ENCODE data around the gene GPR157. TPM values are rescaled to one million over a fixed set of nuclear protein-coding genes. Genes with fewer than 3 reads are reported as not detected.

GPR157 gene
- total and polyA plus RNA-seq, 2 of the 13 experiments (the other 11 are each of a cell fraction or from before 2014, with no cell fraction given), result 10.1 to 19.2 TPM

DNA sequence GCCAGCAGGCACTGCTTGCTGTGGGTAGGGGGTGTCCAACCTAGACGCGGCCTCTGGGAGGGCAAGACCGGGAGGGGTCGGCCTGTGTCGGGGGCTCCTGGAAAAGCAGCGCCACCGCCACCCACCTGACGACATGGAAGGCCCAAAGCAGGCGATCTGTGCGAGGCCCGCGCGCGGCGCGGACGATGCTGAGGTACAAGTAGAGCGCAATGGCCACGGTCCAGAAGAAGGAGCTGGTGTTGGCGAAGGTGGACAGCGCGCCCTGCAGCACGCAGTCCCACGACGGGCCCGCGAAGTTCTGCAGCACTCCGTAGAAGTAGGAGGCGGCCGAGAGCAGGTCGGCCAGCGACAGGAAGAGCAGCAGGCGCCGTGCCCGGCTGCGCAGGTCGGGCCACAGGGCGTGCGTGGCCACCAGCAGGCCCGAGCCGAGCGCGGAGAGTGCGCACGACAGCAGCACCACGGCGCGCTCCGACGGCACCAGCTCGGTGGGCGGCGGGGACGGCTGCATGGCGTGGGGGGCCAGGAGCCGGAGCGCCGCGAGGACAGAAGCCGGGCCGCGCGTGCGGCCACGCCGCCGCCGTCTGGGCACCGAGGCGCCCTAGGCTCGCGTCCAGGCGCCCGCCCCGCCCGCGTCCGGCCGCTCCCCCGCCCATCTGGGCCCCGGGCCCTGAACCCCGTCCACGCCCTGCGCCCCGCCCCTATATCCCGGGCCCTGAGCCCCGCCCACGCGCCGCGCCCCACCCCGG lies at the start of gene GPR157 (continued):
- TF ChIP-seq, protein P1, sequence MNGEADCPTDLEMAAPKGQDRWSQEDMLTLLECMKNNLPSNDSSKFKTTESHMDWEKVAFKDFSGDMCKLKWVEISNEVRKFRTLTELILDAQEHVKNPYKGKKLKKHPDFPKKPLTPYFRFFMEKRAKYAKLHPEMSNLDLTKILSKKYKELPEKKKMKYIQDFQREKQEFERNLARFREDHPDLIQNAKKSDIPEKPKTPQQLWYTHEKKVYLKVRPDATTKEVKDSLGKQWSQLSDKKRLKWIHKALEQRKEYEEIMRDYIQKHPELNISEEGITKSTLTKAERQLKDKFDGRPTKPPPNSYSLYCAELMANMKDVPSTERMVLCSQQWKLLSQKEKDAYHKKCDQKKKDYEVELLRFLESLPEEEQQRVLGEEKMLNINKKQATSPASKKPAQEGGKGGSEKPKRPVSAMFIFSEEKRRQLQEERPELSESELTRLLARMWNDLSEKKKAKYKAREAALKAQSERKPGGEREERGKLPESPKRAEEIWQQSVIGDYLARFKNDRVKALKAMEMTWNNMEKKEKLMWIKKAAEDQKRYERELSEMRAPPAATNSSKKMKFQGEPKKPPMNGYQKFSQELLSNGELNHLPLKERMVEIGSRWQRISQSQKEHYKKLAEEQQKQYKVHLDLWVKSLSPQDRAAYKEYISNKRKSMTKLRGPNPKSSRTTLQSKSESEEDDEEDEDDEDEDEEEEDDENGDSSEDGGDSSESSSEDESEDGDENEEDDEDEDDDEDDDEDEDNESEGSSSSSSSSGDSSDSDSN (CRISPR knock-in tag; IDR thresholded peaks at IDR 0.05), result peak; percentile 89
- TF ChIP-seq, protein P2, sequence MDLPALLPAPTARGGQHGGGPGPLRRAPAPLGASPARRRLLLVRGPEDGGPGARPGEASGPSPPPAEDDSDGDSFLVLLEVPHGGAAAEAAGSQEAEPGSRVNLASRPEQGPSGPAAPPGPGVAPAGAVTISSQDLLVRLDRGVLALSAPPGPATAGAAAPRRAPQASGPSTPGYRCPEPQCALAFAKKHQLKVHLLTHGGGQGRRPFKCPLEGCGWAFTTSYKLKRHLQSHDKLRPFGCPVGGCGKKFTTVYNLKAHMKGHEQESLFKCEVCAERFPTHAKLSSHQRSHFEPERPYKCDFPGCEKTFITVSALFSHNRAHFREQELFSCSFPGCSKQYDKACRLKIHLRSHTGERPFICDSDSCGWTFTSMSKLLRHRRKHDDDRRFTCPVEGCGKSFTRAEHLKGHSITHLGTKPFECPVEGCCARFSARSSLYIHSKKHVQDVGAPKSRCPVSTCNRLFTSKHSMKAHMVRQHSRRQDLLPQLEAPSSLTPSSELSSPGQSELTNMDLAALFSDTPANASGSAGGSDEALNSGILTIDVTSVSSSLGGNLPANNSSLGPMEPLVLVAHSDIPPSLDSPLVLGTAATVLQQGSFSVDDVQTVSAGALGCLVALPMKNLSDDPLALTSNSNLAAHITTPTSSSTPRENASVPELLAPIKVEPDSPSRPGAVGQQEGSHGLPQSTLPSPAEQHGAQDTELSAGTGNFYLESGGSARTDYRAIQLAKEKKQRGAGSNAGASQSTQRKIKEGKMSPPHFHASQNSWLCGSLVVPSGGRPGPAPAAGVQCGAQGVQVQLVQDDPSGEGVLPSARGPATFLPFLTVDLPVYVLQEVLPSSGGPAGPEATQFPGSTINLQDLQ (CRISPR knock-in tag; IDR thresholded peaks at IDR 0.05), result no peak; the same call in 1 of the 2 replicates
- TF ChIP-seq NR1H2 (CRISPR knock-in tag; IDR thresholded peaks at IDR 0.05; ENCODE audit: borderline replicate concordance, low read depth) (no peak), GATAD2A (CRISPR knock-in tag; IDR thresholded peaks at IDR 0.05) (no peak), ZNF672 (CRISPR knock-in tag; IDR thresholded peaks at IDR 0.05) (no peak), ZFY (CRISPR knock-in tag; IDR thresholded peaks at IDR 0.05) (peak; percentile 93), ZNF883 (CRISPR knock-in tag; IDR thresholded peaks at IDR 0.05; ENCODE audit: not compliant biosample characterization) (peak; percentile 89)
- TF ChIP-seq, protein P3, sequence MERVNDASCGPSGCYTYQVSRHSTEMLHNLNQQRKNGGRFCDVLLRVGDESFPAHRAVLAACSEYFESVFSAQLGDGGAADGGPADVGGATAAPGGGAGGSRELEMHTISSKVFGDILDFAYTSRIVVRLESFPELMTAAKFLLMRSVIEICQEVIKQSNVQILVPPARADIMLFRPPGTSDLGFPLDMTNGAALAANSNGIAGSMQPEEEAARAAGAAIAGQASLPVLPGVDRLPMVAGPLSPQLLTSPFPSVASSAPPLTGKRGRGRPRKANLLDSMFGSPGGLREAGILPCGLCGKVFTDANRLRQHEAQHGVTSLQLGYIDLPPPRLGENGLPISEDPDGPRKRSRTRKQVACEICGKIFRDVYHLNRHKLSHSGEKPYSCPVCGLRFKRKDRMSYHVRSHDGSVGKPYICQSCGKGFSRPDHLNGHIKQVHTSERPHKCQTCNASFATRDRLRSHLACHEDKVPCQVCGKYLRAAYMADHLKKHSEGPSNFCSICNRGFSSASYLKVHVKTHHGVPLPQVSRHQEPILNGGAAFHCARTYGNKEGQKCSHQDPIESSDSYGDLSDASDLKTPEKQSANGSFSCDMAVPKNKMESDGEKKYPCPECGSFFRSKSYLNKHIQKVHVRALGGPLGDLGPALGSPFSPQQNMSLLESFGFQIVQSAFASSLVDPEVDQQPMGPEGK (CRISPR knock-in tag; IDR thresholded peaks at IDR 0.05), result peak; percentile 29
- TF ChIP-seq, protein P4, sequence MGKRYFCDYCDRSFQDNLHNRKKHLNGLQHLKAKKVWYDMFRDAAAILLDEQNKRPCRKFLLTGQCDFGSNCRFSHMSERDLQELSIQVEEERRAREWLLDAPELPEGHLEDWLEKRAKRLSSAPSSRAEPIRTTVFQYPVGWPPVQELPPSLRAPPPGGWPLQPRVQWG (CRISPR knock-in tag; IDR thresholded peaks at IDR 0.05; ENCODE audit: borderline replicate concordance, low read depth), result no peak
- TF ChIP-seq, protein P5, sequence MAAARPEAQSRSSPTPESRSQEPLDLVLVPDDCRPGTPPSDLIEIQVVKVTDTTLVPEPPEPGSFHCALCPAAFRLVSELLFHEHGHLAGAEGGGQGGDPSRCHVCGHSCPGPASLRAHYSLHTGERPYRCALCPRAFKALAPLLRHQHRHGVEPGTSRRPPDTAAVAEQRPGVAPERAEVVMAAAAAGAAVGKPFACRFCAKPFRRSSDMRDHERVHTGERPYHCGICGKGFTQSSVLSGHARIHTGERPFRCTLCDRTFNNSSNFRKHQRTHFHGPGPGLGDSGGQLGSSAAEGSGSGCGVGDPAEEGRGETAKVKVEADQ (CRISPR knock-in tag; IDR thresholded peaks at IDR 0.05; ENCODE audit: borderline replicate concordance), result peak; percentile 63; the same call in 1 of the 2 replicates
- TF ChIP-seq, protein P6, sequence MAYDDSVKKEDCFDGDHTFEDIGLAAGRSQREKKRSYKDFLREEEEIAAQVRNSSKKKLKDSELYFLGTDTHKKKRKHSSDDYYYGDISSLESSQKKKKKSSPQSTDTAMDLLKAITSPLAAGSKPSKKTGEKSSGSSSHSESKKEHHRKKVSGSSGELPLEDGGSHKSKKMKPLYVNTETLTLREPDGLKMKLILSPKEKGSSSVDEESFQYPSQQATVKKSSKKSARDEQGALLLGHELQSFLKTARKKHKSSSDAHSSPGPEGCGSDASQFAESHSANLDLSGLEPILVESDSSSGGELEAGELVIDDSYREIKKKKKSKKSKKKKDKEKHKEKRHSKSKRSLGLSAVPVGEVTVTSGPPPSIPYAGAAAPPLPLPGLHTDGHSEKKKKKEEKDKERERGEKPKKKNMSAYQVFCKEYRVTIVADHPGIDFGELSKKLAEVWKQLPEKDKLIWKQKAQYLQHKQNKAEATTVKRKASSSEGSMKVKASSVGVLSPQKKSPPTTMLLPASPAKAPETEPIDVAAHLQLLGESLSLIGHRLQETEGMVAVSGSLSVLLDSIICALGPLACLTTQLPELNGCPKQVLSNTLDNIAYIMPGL (CRISPR knock-in tag; IDR thresholded peaks at IDR 0.05; ENCODE audit: borderline replicate concordance in 1 of 2, low read depth in 1 of 2), result peak; percentile 36 to 78; a peak in 1 of 4 replicates
- TF ChIP-seq, protein P7, sequence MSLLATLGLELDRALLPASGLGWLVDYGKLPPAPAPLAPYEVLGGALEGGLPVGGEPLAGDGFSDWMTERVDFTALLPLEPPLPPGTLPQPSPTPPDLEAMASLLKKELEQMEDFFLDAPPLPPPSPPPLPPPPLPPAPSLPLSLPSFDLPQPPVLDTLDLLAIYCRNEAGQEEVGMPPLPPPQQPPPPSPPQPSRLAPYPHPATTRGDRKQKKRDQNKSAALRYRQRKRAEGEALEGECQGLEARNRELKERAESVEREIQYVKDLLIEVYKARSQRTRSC (CRISPR knock-in tag; IDR thresholded peaks at IDR 0.05; ENCODE audit: low read depth), result no peak
- TF ChIP-seq, protein P8, sequence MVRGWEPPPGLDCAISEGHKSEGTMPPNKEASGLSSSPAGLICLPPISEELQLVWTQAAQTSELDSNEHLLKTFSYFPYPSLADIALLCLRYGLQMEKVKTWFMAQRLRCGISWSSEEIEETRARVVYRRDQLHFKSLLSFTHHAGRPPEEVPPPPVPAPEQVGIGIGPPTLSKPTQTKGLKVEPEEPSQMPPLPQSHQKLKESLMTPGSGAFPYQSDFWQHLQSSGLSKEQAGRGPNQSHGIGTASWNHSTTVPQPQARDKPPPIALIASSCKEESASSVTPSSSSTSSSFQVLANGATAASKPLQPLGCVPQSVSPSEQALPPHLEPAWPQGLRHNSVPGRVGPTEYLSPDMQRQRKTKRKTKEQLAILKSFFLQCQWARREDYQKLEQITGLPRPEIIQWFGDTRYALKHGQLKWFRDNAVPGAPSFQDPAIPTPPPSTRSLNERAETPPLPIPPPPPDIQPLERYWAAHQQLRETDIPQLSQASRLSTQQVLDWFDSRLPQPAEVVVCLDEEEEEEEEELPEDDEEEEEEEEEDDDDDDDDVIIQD (CRISPR knock-in tag; IDR thresholded peaks at IDR 0.05; ENCODE audit: low read depth), result no peak

Data from HepG2 (cell line).